Measurements from ENCODE around the gene ST8SIA5. TPM values are rescaled to one million over a fixed set of nuclear protein-coding genes. Genes with fewer than 3 reads are reported as not detected.

The ST8SIA5 gene
- polyA plus RNA-seq, 1 of the 3 experiments (the other 2 are of a cell fraction) = 0.08 TPM

DNA sequence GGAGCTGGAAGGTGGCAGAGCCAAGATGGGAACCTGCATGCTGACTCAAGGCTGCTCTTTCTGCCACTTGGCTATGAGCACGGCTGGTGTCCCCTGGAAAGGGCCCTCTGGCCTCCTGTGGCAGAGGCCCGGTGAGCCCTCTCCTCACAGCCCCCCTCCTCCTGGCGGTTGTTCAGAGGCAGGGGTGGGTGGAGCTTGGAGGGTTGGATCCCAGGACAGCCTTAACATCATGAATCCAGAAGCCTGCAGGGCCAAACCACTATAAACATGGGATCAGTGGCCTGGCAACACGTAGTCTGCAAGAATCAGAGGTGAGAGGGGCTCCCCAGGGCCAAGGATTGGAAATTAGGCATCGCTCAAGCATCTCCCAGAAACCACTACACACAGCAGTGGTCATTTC is 51.3 kb downstream of the ST8SIA5 start:
- WGBS (ENCODE audit: low lambda C conversion rate) = 14% methylated on average over 5 of the region's 5 CpGs
- no peak for TF ChIP-seq RFX5 (IDR thresholded peaks at IDR 0.05; ENCODE audit: low read length)
- TF ChIP-seq RCOR1 (IDR thresholded peaks at IDR 0.05; ENCODE audit: low read length) = no peak
- TF ChIP-seq, protein P1, sequence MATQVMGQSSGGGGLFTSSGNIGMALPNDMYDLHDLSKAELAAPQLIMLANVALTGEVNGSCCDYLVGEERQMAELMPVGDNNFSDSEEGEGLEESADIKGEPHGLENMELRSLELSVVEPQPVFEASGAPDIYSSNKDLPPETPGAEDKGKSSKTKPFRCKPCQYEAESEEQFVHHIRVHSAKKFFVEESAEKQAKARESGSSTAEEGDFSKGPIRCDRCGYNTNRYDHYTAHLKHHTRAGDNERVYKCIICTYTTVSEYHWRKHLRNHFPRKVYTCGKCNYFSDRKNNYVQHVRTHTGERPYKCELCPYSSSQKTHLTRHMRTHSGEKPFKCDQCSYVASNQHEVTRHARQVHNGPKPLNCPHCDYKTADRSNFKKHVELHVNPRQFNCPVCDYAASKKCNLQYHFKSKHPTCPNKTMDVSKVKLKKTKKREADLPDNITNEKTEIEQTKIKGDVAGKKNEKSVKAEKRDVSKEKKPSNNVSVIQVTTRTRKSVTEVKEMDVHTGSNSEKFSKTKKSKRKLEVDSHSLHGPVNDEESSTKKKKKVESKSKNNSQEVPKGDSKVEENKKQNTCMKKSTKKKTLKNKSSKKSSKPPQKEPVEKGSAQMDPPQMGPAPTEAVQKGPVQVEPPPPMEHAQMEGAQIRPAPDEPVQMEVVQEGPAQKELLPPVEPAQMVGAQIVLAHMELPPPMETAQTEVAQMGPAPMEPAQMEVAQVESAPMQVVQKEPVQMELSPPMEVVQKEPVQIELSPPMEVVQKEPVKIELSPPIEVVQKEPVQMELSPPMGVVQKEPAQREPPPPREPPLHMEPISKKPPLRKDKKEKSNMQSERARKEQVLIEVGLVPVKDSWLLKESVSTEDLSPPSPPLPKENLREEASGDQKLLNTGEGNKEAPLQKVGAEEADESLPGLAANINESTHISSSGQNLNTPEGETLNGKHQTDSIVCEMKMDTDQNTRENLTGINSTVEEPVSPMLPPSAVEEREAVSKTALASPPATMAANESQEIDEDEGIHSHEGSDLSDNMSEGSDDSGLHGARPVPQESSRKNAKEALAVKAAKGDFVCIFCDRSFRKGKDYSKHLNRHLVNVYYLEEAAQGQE (IDR thresholded peaks at IDR 0.05; ENCODE audit: low read depth, low read length) = no peak
- TF ChIP-seq RXRA (IDR thresholded peaks at IDR 0.05; ENCODE audit: borderline replicate concordance, low read depth) = no peak
- TF ChIP-seq SMC3 (IDR thresholded peaks at IDR 0.05; ENCODE audit: low read depth, low read length) = no peak
- no peak for TF ChIP-seq EZH2phosphoT487 (IDR thresholded peaks at IDR 0.05; ENCODE audit: borderline replicate concordance, low read depth)
- TF ChIP-seq NRF1 (IDR thresholded peaks at IDR 0.05; ENCODE audit: low read depth, low read length) = no peak
- no peak for TF ChIP-seq GATA2 (CRISPR knock-in tag; IDR thresholded peaks at IDR 0.05)
- TF ChIP-seq FOSL2 (IDR thresholded peaks at IDR 0.05; ENCODE audit: borderline replicate concordance, low read depth) = no peak
- TF ChIP-seq FOXM1 (IDR thresholded peaks at IDR 0.05; ENCODE audit: low read depth) = no peak
- TF ChIP-seq FOXJ3 (CRISPR knock-in tag; IDR thresholded peaks at IDR 0.05) = no peak
- H3K9ac ChIP-seq = no peak overlapping the region
- H2AFZ ChIP-seq (ENCODE audit: low read depth) = no peak overlapping the region
- ChIA-PET POLR2A (no interaction called here), CTCF (interaction anchor here (1.0 kb wide), 1 partner anchor 48 kb away, joined by 4 read pairs; no protein-coding TSS in a partner anchor)
- no peaks in the 10 kb centered on the region for H3K27me3 ChIP-seq (ENCODE audit: insufficient read depth)
- H3F3A ChIP-seq (replicated peaks; ENCODE audit: insufficient read depth) = no peaks in the 10 kb centered on the region
- no peaks in the 10 kb centered on the region for H3K9me2 ChIP-seq
- no peaks in the 10 kb centered on the region for H3K36me3 ChIP-seq (replicated peaks in 1 of 2; ENCODE audit: control insufficient read depth in 1 of 2, insufficient read depth in 2 of 2, low read length in 1 of 2)
- H3K4me3 ChIP-seq (ENCODE audit: low read depth in 2 of 2, low read length in 1 of 2) = no peak overlapping the region
- no peaks in the 10 kb centered on the region for H4K20me1 ChIP-seq (ENCODE audit: insufficient read depth)
- DNase-seq = peak; percentile 69
- H3K4me1 ChIP-seq (ENCODE audit: control insufficient read depth in 1 of 2, insufficient read depth in 2 of 2, low read depth in 1 of 2, low read length in 1 of 2) = peaks cover 0 to 12% of the 10 kb centered on the region in 2 experiments; a peak in 1 of 4 replicates
- no peak overlapping the region for H3K4me2 ChIP-seq
- H3K27ac ChIP-seq (ENCODE audit: low read depth in 2 of 2, low read length in 1 of 2) = no peak overlapping the region
- H3K79me2 ChIP-seq (ENCODE audit: insufficient read depth) = no peaks in the 10 kb centered on the region
- no peaks in the 10 kb centered on the region for H3K9me3 ChIP-seq

DNA sequence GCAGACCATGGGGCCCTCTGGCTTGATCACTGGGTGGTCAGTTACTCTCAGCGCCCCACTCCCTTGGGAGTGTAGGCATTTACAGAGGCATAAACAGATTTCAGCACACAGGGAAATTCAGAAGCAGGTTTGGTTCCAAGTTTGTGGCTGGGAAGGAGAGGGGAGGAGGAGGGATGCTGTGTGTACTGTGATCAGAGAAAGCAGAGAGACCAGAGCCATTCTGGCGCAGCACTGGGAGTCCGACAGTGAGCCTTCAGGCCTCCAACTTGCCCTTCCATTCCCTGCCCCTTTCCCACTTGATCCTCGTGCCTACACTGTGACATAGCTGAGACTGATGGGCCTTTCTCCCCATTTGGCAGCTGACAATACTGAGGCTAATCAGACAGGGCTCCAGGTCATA is 52.0 kb downstream of the ST8SIA5 start:
- Histone ChIP-seq H3K9ac (no peak overlapping the region), H3K27ac (ENCODE audit: low read depth in 2 of 2, low read length in 1 of 2) (no peak overlapping the region), H3K79me2 (ENCODE audit: insufficient read depth) (no peaks in the 10 kb centered on the region), H4K20me1 (ENCODE audit: insufficient read depth) (no peaks in the 10 kb centered on the region), H3K36me3 (replicated peaks in 1 of 2; ENCODE audit: control insufficient read depth in 1 of 2, insufficient read depth in 2 of 2, low read length in 1 of 2) (no peaks in the 10 kb centered on the region), H3K4me2 (no peak overlapping the region), H3K4me1 (ENCODE audit: control insufficient read depth in 1 of 2, insufficient read depth in 2 of 2, low read depth in 1 of 2, low read length in 1 of 2) (peaks cover 0 to 12% of the 10 kb centered on the region in 2 experiments; a peak in 1 of 4 replicates), H3K27me3 (ENCODE audit: insufficient read depth) (no peaks in the 10 kb centered on the region), H3K9me2 (no peaks in the 10 kb centered on the region), H3K9me3 (no peaks in the 10 kb centered on the region), H3K4me3 (ENCODE audit: low read depth in 2 of 2, low read length in 1 of 2) (no peak overlapping the region), H2AFZ (ENCODE audit: low read depth) (no peak overlapping the region), H3F3A (replicated peaks; ENCODE audit: insufficient read depth) (no peaks in the 10 kb centered on the region)
- ChIA-PET CTCF (interaction anchor here (1.0 kb wide), 1 partner anchor 47 kb away, joined by 4 read pairs; no protein-coding TSS in a partner anchor), POLR2A (no interaction called here)
- WGBS (ENCODE audit: low lambda C conversion rate) = 57% methylated on average over 4 of the region's 4 CpGs
- TF ChIP-seq RAD21 (IDR thresholded peaks at IDR 0.05; ENCODE audit: low read length) = no peak
- TF ChIP-seq, protein P2, sequence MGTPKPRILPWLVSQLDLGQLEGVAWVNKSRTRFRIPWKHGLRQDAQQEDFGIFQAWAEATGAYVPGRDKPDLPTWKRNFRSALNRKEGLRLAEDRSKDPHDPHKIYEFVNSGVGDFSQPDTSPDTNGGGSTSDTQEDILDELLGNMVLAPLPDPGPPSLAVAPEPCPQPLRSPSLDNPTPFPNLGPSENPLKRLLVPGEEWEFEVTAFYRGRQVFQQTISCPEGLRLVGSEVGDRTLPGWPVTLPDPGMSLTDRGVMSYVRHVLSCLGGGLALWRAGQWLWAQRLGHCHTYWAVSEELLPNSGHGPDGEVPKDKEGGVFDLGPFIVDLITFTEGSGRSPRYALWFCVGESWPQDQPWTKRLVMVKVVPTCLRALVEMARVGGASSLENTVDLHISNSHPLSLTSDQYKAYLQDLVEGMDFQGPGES (IDR thresholded peaks at IDR 0.05; ENCODE audit: low read depth, low read length) = no peak
- no peak for TF ChIP-seq TEAD4 (IDR thresholded peaks at IDR 0.05; ENCODE audit: borderline replicate concordance, insufficient read depth)
- no peak for DNase-seq

Data from SK-N-SH (cell line).